ENCODE measurements around the gene EREG.

EREG gene

GRCh38 chr4:74353858-74354257, 11.1 kb upstream of the EREG start:
- no peak for DNase-seq

DNA sequence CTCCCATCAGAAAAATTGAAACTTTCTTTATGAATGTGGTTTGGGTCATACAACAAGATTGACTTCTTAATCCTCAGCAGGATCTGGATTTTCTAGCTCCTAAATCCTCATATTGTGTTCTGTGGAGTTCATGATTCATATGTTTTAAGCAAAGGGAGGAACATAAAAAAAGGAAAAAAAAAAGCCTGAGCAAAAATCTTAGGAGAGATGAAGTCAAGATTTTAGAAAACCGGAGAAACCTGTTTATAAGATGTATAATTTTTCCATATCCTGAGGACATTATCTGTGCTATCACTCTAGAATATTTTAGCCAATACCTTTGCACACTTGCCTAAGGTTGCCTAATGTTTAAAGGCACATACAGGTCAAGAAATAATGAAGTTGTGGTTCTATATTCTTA, 7.0 kb upstream of the EREG start:
- no peak for DNase-seq

GRCh38 chr4:74361671-74362070, 3.3 kb upstream of the EREG start:
- no peak for DNase-seq

- no peak for DNase-seq
Measured at GRCh38 chr4:74362347-74362746, 2.6 kb upstream of the EREG start.

- DNase-seq: no peak
Measured at GRCh38 chr4:74364256-74364651, 691 bp upstream of the EREG start.

DNA sequence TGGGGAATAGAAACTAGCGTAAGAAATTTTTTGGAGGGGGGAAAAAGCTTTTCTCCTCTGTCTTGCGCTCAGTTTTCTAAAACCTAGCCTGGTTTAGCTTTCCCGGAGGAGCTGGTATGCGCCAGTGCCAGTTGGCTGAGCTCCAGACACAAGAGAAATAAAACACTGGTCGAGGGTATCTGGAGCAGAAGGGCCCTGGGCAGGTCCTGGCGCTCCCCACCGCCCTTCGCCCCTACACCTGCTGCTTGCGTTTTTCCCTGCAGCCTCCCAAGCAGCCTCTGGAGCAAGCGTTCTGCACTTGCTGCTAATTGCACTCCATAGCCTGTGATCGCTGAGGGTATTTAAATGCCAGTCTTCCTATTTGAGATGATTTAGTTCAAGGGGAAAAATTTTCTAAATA, 816 bp downstream of the EREG start:
- DNase-seq: no peak

DNA sequence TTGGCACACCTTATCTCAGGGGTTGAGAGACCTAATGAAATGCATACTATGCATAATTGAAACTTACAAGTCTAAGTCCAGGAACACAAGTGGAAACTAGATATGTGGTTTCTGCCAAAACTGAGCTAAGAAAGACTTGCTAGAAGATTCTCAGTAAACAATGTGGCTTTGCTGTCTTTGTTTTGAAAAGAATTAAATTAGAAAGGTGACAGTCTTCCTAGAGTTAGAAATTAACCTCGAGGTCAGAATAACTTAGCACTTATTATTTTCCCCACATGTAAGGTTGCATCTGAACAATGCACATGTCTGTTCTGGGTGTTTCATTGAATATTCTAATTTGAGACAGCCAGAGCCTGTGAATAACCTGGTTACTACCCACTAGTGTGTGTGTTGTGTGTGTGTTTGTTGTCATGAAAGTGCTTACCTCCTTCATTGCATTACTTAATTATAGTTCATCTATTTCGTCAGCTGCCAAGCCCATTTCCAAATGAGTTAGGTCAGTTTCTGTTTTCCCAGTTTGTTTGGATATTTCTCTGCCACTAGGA, 1.5 kb downstream of the EREG start:
- no peak for DNase-seq

- DNase-seq: no peak
Measured at GRCh38 chr4:74367656-74368290, 2.8 kb downstream of the EREG start.

GRCh38 chr4:74368596-74368995, 3.7 kb downstream of the EREG start:
- no peak for DNase-seq

GRCh38 chr4:74369855-74370254, 4.9 kb downstream of the EREG start:
- DNase-seq: no peak

GRCh38 chr4:74370912-74371311, 6.0 kb downstream of the EREG start:
- no peak for DNase-seq

DNA sequence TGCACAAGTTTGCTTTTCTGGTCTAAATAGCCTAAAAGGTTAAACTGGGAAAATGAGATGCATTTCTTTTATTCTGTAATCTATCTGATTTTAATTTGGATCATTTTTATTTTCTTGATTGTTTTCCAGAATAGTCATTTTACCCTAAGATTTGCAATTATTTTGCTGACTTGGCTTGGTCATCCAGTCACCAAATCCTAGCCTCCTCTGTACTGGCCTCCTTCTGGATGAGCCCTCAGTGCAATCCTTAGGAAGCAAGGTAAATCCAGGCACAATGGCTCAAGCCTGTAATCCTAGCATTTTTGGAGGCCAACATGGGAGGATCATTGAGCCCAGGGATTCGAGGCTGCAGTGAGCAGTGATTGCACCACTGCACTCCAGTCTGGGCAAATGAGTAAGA, 9.2 kb downstream of the EREG start:
- DNase-seq: no peak

GRCh38 chr4:74374561-74375327, 9.8 kb downstream of the EREG start:
- DNase-seq: no peak

GRCh38 chr4:74375824-74376426, 11.0 kb downstream of the EREG start:
- no peak for DNase-seq

DNA sequence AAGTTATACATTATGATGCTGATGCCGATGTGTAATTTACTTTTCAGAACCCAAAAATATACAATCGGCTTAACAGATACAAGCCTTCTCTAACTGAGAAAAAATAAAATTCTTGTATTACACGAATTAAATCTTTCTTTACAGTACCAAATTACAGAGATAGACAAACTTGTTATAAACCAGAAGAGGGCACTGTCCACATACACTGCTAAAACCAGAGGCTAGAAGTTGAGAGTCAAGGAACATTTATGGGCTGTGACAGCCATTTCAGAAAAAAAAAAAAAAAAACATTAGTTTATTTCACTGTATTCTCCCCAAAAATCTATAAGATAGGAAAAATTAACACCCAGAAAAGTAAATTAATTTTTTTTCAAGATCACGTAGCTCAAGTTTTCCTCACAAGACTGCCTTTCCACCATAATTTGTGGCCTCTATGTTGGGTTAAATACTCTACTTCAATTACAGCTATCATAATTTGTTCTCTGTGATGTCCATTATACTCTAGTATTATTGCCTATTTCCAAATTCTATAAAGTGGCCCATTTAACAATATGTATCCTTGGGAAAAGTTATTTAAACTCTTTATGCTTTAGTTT, 12.0 kb downstream of the EREG start:
- no peak for DNase-seq

GRCh38 chr4:74377714-74378113, 12.8 kb downstream of the EREG start:
- no peak for DNase-seq

DNA sequence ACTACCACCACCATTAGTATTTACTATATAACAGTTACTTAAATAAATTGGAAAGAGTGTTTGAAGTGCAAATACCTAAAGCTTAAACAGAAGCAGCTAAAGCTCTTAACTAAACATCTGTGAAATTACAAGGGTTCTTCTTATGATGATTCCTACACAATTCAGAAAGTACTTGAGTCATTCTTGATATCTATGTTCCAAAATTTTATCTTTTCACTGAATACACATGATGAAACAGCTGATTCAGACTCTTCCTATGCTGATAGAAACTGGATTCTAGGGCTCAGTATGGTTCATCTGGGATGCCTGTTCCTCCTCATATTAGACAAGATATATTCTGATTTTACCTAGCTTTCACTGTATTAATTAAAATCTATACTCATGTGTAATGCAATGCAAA, 13.6 kb downstream of the EREG start:
- no peak for DNase-seq

DNA sequence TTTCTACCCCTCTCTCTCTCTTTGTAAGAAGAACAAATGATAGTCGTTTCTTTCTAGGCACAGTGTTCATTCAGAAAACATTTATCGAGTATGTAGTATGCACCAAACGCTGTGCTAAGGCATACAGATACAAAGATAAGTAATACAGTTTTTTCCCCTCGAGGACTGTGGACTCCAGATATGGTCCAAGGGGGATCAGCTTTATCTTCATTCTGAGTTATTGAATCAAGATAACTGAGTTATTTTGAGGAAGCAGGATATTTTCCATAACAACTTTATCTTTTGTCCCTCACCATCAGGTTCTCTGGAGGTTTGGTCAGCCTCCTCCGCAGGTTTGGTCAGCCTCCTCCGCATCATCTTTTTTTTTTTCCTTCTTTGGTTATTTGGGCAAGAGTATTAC, 15.0 kb downstream of the EREG start:
- DNase-seq: no peak

GRCh38 chr4:74385386-74385785, 20.4 kb downstream of the EREG start:
- DNase-seq: no peak

GRCh38 chr4:74386159-74386558, 21.2 kb downstream of the EREG start:
- DNase-seq: no peak

DNA sequence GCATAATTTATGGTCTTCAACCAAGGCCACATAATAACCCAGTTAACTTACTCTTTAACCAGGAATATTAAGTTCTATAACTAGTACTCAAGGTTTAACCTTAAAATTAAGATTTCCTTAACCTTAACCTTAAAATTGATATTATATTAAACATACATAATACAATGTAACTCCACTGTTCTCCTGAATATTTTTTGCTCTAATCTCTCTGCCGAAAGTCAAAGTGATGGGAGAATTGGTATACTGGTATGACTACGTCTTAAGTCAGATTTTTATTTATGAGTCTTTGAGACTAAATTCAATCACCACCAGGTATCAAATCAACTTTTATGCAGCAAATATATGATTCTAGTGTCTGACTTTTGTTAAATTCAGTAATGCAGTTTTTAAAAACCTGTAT, 22.8 kb downstream of the EREG start:
- DNase-seq: no peak

GRCh38 chr4:74389494-74389893, 24.5 kb downstream of the EREG start:
- no peak for DNase-seq

- DNase-seq: no peak
Measured at GRCh38 chr4:74390677-74391076, 25.7 kb downstream of the EREG start.

DNA sequence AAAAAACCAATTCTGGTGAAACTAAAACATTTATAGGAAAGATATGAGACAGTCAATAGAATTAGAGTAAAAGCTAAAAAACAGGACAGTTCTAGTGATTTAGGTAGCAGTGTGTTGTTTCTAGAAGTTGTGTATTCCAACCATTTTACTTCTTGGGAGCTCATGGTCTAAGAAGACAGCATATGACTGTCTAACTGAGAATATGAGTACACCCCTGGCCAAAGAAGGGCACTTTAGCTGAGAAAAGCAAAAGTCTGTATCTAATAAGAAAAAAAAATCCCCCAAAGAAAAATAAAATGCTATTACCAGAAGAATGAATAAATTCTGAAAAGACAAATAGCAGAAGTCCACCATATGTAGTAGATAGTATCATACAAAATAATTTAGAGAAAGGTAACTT, 26.4 kb downstream of the EREG start:
- DNase-seq: no peak
